HG02884 (cell line): ENCODE results near the gene RBMS3.
"Not testable (repeated sequence)": the region's sequence is repeated elsewhere in the genome, so short reads cannot be mapped to it uniquely, and the experiment has no call there.

Experiments
- ATAC-seq: cut with Tn5 transposase; IDR thresholded peaks from one replicate; pipeline ENCODE4 v1.9.1; 2021; ENCODE audit warnings: mild to moderate bottlenecking, moderate library complexity; ENCODE audit not compliant: unreplicated experiment

RBMS3 gene

DNA sequence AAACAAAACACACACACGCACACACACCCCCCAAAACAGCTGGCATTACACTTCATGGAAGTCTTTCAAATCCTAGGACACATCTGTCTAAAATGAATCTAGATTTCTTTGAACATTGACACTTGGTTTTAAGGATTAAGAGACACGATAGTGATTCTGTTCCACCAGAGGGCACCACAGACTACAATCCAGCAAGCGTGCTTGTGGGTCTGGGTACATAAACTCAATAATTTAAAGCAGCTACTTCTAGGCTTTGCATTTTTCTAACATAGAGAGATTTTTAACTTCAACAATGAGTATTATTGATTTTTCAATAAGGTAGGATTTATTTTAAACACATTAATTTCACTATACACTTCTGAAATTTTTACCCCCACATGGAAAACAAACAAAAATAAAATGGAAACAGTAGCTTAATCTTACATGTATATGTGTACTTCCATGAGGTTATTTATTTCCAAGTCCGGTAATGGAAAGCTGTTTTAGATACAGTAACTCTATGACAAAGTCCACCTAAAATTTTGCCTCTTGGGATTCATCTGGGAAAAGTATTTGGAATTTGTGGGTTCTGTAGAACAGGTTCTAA is 761.5 kb downstream of the RBMS3 start:
- ATAC-seq = peak; percentile 78

DNA sequence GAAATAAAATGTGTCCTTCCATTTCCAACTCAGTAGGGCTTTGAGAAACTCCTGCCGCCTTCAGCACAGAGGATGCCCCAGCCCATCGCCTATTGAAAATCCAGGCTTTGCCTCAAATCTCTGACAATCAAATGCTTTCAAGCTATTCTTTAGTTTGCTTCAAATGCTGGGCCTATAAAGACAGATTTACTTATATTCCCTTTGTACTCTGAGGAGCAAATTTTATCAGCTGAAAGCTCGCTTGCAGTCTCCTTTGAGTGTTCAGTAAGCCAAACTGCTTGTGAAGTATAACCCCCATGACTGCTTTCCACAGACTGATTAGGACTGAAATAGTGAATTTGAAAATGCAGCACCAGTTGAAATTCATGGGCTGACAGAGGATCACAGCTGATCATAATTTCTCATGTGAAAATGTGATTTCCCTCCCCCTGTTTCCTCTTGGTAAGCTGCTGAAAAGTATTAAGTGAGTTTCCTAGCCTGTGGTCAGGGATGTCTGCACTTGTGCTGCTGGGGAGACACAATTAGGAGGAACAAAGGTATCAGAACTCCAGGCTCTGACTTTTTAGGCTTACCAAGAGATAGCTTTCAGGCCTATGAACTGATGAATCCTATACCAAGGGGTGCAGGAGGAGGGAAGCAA is 762.2 kb downstream of the RBMS3 start:
- ATAC-seq = no peak

DNA sequence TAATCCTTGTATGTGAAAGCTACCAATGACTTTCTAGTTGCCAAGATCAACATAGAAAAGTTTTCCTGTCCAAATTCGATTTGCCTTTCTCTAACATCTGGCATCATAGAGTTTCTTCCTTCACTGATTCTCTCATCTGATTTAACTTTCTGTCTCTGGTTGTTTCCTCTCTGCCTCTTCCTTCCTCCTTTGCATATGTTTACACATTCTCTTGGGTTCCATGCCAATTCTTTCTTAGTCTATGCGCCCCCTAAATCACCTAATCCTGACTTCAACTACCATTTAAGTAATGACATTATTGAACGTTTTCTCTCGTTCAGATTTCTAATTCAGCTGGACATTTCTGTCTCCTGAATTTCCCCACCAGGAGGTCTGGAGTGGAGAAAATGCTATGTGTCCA is 763.6 kb downstream of the RBMS3 start:
- no peak for ATAC-seq

DNA sequence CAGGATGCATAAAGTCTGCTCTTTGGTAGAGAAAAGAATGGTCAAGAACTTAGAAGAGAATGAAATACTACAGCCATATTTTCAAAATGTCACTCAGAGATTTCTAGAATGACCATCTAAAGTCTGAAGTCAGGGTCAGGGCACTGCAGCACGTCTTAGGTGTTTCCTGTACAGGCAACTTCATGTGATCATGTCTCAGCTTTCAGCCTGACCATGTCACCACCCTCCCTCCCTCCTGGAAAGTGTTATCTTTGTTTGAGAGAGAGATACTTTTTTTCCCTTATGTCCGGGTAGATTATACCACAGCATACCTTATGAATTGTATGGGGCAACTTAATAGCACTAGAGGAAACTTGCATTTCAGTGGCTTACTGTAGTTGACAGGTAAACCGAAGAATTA is 767.6 kb downstream of the RBMS3 start:
- ATAC-seq = no peak

DNA sequence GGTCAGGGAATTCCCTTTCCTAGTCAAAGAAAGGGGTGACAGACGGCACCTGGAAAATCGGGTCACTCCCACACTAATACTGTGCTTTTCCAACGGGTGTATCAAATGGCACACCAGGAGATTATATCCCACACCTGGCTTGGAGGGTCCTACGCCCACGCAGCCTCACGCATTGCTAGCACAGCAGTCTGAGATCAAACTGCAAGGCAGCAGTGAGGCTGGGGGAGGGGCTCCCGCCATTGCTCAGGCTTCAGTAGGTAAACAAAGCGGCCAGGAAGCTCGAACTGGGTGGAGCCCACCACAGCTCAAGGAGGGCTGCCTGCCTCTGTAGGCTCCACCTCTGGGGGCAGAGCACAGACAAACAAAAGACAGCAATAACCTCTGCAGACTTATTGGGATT is 769.2 kb downstream of the RBMS3 start:
- ATAC-seq = not testable (repeated sequence)

DNA sequence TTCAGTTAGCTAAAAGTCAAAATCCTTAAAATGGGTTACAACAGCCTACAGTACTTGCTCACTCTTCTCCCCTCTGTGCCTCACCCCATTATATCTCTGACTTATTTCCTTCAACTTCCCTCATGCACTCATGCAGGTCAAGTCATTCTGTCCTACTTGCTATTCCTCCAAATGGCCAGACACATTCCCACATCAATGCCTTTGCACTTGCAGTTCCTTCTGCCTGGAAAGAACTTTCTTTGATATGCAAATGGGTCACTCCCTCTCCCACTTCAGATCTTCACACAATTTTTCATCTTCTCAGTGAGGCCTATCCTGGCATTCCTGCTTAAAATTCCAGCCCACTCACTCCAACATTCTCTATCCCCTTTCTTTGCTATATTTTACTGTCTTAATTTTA is 778.4 kb downstream of the RBMS3 start:
- no peak for ATAC-seq
